ENCODE results near the gene SLC10A7.

- no peak for TF ChIP-seq CTCF (IDR thresholded peaks at IDR 0.05)
- no peak for TF ChIP-seq EZH2 (IDR thresholded peaks at IDR 0.05; ENCODE audit: borderline replicate concordance, insufficient read depth, low read depth, low read length, poor library complexity, severe bottlenecking)
Measured at GRCh38 chr4:146525754-146526153, 4.0 kb upstream of the SLC10A7 start.

All from B cell (primary cell).